ENCODE data around the gene FLOT2. TPM values are rescaled to one million over a fixed set of nuclear protein-coding genes. Genes with fewer than 3 reads are reported as not detected.

FLOT2 gene
- total and polyA plus RNA-seq, 10 of the 15 experiments (the other 5 are each of a cell fraction or from before 2014, with no cell fraction given), result 56.8 to 302 (median 149) TPM

DNA sequence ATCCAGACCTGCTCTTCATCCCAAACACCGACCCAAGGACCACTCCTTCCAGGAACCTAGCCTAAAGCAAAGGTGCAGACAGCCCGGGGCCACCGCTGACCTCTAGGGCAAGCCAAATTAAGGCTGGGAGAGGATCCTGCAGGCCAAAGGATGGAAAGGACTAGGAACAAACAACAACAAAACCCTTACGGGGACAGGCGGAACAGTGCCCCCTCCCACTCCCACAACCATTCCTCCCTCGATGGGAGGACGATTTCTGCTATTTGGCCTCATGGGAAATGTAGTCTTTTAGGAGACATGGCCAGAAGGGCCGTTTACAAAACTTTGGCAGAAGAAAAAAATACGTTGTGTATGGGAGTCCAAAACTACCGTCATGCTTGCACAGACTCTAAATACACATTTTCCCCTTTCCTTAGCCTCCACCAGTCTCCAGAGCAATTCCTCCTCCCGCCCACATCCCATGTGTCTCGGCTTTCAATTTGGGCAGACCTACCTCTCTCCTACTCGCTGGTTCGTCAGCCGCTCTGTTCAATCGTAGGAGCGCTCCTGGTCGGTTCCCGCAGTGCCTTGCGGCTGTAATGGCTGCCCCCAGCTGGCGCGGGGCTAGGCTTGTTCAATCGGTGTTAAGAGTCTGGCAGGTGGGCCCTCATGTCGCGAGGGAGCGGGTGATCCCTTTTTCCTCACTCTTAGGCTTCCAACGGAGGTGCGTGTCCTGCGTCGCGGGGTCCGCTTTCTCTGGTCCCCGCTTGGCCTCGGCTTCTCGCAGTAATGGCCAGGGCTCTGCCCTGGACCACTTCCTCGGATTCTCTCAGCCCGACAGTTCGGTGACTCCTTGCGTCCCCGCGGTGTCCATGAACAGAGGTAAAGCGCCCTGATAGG lies 42.8 kb downstream of the FLOT2 start, which contains the start of gene ERAL1 (continued):
- TF ChIP-seq NFIC (IDR thresholded peaks at IDR 0.05; ENCODE audit: low read depth, low read length), result no peak; the same call in 1 of the 2 replicates

- intact Hi-C loops (cut with micrococcal nuclease; ENCODE audit: unreplicated experiment) (no loop called here), in situ Hi-C loops (cut with MboI) (no loop called here)
- CTCF ChIA-PET, result interaction anchor here (0.7 to 1.8 kb wide), 6 partner anchors 11 to 103 kb away, joined by 3 to 5 read pairs (median 4); partner anchors contain the start of genes DHRS13 and FAM222B
- Histone ChIP-seq H3K36me3 (ENCODE audit: control insufficient read depth in 2 of 2, insufficient read depth in 2 of 2, low read length in 1 of 2) (peaks cover 2 to 3% of the 10 kb centered on the region in 2 experiments; a peak in 3 of 4 replicates), H3K27ac (ENCODE audit: control insufficient read depth, insufficient read depth) (no peak overlapping the region), H3K9me3 (replicated peaks; ENCODE audit: control insufficient read depth, insufficient read depth, low read length) (no peaks in the 10 kb centered on the region), H3K27me3 (replicated peaks in 1 of 2; ENCODE audit: control insufficient read depth in 2 of 2, insufficient read depth in 2 of 2, low read length in 1 of 2) (no peaks in the 10 kb centered on the region), H2AFZ (ENCODE audit: control insufficient read depth, low read depth, low read length) (no peak overlapping the region), H3K79me2 (ENCODE audit: control insufficient read depth, insufficient read depth, low read length) (peaks cover 14% of the 10 kb centered on the region), H3K4me1 (ENCODE audit: control insufficient read depth, insufficient read depth, low read length) (peaks cover 14% of the 10 kb centered on the region), H3K4me2 (ENCODE audit: control insufficient read depth, insufficient read depth) (no peak overlapping the region), H4K20me1 (ENCODE audit: control insufficient read depth, insufficient read depth) (no peaks in the 10 kb centered on the region), H3K4me3 (no peak overlapping the region), H3K9ac (ENCODE audit: control insufficient read depth, insufficient read depth, low read length) (no peak overlapping the region)
- DNase-seq (ENCODE audit: low read depth, low spot score), result no peak
- no TSS peak for BruUV-seq (replicated peaks)
- no peak for FAIRE-seq
- SMC1A ChIA-PET (ENCODE audit: uncharacterized antibody, unreplicated experiment), result no interaction called here
- 85% methylated on average over 2 of the region's 2 CpGs for WGBS (ENCODE audit: insufficient coverage, insufficient replicate concordance, low lambda C conversion rate, missing lambda C conversion rate)
- RAD21 ChIA-PET (ENCODE audit: unreplicated experiment), result interaction anchor here (0.7 to 3.3 kb wide), 4 partner anchors 18 to 90 kb away, joined by 3 to 15 read pairs (median 3); partner anchors contain the start of gene DHRS13
- POLR2A ChIA-PET, result interaction anchor here (0.6 to 0.9 kb wide), 3 partner anchors 11 to 45 kb away, joined by 3 to 5 read pairs (median 3); no protein-coding TSS in a partner anchor
- no peak for ATAC-seq
- TF ChIP-seq PRDM15 (CRISPR knock-in tag; IDR thresholded peaks at IDR 0.05) (no peak), SUPT20H (IDR thresholded peaks at IDR 0.05; ENCODE audit: borderline replicate concordance, control insufficient read depth, low read depth, low read length) (no peak), ZNF384 (IDR thresholded peaks at IDR 0.05; ENCODE audit: borderline replicate concordance, low read depth, low read length) (no peak), EGR1 (IDR thresholded peaks at IDR 0.05; ENCODE audit: borderline replicate concordance in 1 of 2, low read depth in 2 of 2, low read length in 2 of 2) (no peak), HDAC6 (IDR thresholded peaks at IDR 0.05; ENCODE audit: unreplicated experiment) (no peak), IKZF1 (conservative IDR thresholded peaks at IDR 0.05) (no peak), DPF2 (IDR thresholded peaks at IDR 0.05) (no peak), CUX1 (IDR thresholded peaks at IDR 0.05; ENCODE audit: insufficient replicate concordance, low read depth, low read length) (no peak), CEBPB (IDR thresholded peaks at IDR 0.05; ENCODE audit: borderline replicate concordance in 1 of 2, low read depth in 2 of 2, low read length in 2 of 2) (no peak), BACH1 (IDR thresholded peaks at IDR 0.05; ENCODE audit: borderline replicate concordance) (no peak)
Observed at GRCh38 chr17:28853295-28853694, 44.2 kb downstream of the FLOT2 start.

All from GM12878 (cell line).